Stimulated activated CD4-positive, alpha-beta T cell treated with anti-CD3 and anti-CD28 coated beads, Interleukin-2, amount 100 ng/mL, for 48 hours (primary cell): ENCODE data around the gene FBXW12.
"Not testable (repeated sequence)": the region's sequence is repeated elsewhere in the genome, so short reads cannot be mapped to it uniquely, and the experiment has no call there.

Experiments
- DNase-seq, 2 donors: peaks; one replicate each; pipeline ENCODE4 v3.0.0-alpha.2; 2020

Gene FBXW12

GRCh38 chr3:48371651-48372376 is at the start of gene FBXW12:
Gene FBXW12, plus strand, starts transcription at chr3:48372219. Its CDS starts 549 bp downstream, at chr3:48372768.
- DNase-seq = no peak

GRCh38 chr3:48331706-48332435 is 40.1 kb upstream of the FBXW12 start:
- DNase-seq = not testable (repeated sequence)

- DNase-seq = not testable (repeated sequence)
Observed at GRCh38 chr3:48333346-48334245, 38.4 kb upstream of the FBXW12 start, which contains the start of gene SPINK8. Gene SPINK8, minus strand, starts transcription at chr3:48333661. Its CDS starts 5,320 bp downstream, at chr3:48328341.

- DNase-seq = no peak
Observed at GRCh38 chr3:48334605-48335004, 37.4 kb upstream of the FBXW12 start.

- DNase-seq = not testable (repeated sequence)
Observed at GRCh38 chr3:48335286-48335685, 36.7 kb upstream of the FBXW12 start.

GRCh38 chr3:48337536-48337935 is 34.5 kb upstream of the FBXW12 start:
- not testable (repeated sequence) for DNase-seq

- no peak for DNase-seq
Observed at GRCh38 chr3:48338635-48339034, 33.4 kb upstream of the FBXW12 start.

- no peak for DNase-seq
Observed at GRCh38 chr3:48343432-48343831, 28.6 kb upstream of the FBXW12 start.

GRCh38 chr3:48344867-48345507 is 27.0 kb upstream of the FBXW12 start:
- DNase-seq = no peak

GRCh38 chr3:48345946-48346572 is 26.0 kb upstream of the FBXW12 start:
- no peak for DNase-seq

GRCh38 chr3:48347500-48347899 is 24.5 kb upstream of the FBXW12 start:
- no peak for DNase-seq

- DNase-seq = no peak
Observed at GRCh38 chr3:48352546-48352945, 19.5 kb upstream of the FBXW12 start.

GRCh38 chr3:48353987-48354386 is 18.0 kb upstream of the FBXW12 start:
- DNase-seq = no peak

GRCh38 chr3:48356419-48356818 is 15.6 kb upstream of the FBXW12 start:
- no peak for DNase-seq

- no peak for DNase-seq
Observed at GRCh38 chr3:48361928-48362327, 10.1 kb upstream of the FBXW12 start.

- no peak for DNase-seq
Observed at GRCh38 chr3:48364840-48365239, 7.2 kb upstream of the FBXW12 start.

GRCh38 chr3:48367201-48367600 is 4.8 kb upstream of the FBXW12 start:
- no peak for DNase-seq

GRCh38 chr3:48369693-48370332 is 2.2 kb upstream of the FBXW12 start:
- DNase-seq = no peak

- no peak for DNase-seq
Observed at GRCh38 chr3:48370333-48370713, 1.7 kb upstream of the FBXW12 start.

GRCh38 chr3:48372377-48372770 is 355 bp downstream of the FBXW12 start:
- DNase-seq = no peak

GRCh38 chr3:48372862-48373435 is 930 bp downstream of the FBXW12 start:
- DNase-seq = no peak
